ENCODE measurements around the gene SQOR.

The SQOR gene

DNA sequence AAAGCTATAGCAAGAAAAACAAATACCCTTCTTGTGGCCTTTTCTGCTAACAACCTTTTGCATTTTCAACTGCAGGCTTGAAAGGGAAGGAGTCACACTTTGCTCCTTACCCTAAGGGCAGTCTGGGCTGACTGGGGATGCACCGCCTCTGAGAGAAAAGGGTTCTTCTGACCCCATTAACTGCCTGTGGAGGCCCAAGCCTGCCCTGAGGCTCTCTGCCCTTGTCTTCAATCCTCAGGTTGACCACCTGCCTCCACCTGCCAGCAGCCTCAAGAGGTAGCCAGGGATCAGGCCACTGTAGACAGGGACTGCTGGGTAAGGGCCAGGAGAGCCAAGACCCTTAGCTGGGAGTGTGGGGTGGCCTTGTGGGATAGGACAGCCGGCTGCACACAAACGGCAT, 93.8 kb downstream of the SQOR start:
- Histone ChIP-seq H3K27ac (ENCODE audit: low read length) (no peak overlapping the region), H3K9ac (ENCODE audit: low read depth, low read length) (no peak overlapping the region), H3K4me3 (ENCODE audit: low read length) (no peak overlapping the region), H3K9me3 (ENCODE audit: insufficient read depth, low read depth, low read length) (no peaks in the 10 kb centered on the region), H3K4me1 (ENCODE audit: insufficient read depth, low read length) (0 out of 2 replicates have a peak, but pooled peaks cover 1% of the 10 kb centered on the region), H3K27me3 (ENCODE audit: insufficient read depth, low read length) (no peaks in the 10 kb centered on the region), H3K36me3 (ENCODE audit: insufficient read depth, low read depth, low read length) (no peaks in the 10 kb centered on the region)

DNA sequence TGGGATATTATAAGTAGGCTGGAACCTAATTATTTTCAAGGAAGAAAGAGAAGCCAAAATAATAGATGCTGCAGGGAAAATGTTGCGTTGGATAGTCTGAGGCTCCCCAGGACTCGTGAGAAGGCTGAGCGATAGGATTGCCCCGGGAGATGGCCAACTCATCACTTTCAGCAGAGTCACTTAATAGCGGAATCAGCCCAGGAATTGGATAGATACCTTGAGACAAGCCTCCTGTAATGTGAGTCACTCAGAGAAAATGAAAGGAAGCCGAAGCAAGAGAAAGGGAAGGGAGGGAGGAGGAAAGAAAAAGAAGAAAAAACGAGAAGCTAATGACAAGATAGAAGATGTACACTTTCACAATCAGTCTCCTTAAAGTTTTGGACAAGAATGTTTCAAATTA, 94.3 kb downstream of the SQOR start:
- H3K36me3 ChIP-seq (ENCODE audit: insufficient read depth, low read depth, low read length) = no peaks in the 10 kb centered on the region
- no peaks in the 10 kb centered on the region for H3K9me3 ChIP-seq (ENCODE audit: insufficient read depth, low read depth, low read length)
- no peak overlapping the region for H3K4me3 ChIP-seq (ENCODE audit: low read length)
- H3K4me1 ChIP-seq (ENCODE audit: insufficient read depth, low read length) = no peaks in the 10 kb centered on the region
- H3K27me3 ChIP-seq (ENCODE audit: insufficient read depth, low read length) = no peaks in the 10 kb centered on the region
- H3K27ac ChIP-seq (ENCODE audit: low read length) = no peak overlapping the region
- no peak overlapping the region for H3K9ac ChIP-seq (ENCODE audit: low read depth, low read length)

DNA sequence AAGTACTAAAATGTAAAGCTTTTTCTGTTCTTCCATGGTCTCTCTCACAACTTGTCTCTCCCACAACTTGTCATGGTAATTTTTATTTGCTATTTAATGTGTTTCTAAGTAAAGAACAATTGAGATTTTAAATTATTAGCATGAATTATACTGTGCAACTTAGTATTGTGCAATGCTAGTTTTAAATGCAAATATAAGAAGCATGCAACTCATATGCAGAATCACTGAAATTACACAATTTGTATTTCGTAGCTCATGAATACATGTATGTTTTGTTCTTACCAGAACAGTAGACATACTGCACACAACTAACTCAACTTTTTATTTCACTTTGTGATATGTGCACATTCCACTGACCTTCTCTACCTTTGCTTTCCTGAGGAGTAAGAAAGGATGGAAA, 96.5 kb downstream of the SQOR start:
- H3K27ac ChIP-seq (ENCODE audit: low read length) = no peak overlapping the region
- H3K4me3 ChIP-seq (ENCODE audit: low read length) = no peak overlapping the region
- H3K9ac ChIP-seq (ENCODE audit: low read depth, low read length) = no peak overlapping the region
- H3K9me3 ChIP-seq (ENCODE audit: insufficient read depth, low read depth, low read length) = no peaks in the 10 kb centered on the region
- H3K27me3 ChIP-seq (ENCODE audit: insufficient read depth, low read length) = no peaks in the 10 kb centered on the region
- H3K36me3 ChIP-seq (ENCODE audit: insufficient read depth, low read depth, low read length) = no peaks in the 10 kb centered on the region
- H3K4me1 ChIP-seq (ENCODE audit: insufficient read depth, low read length) = no peaks in the 10 kb centered on the region

DNA sequence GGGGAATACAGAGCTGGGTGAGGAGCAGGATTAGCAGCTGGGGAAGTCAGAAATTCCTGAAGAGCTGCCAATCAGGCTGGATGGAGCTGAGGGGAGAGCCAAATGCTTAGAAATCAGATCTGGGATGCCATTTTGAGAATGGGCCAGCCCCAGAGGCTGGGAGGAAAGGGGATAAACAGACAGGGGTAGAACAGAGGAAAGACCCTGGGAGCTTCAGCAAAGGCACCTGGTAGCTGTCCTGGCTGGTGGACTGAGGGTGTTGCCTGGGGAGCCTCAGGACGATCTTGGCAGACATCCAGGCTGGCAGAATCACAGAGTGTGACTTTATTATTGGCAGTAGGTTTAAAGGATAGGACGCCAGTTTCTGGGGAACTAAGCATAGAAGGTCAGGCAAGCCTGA, 97.8 kb downstream of the SQOR start:
- H3K27me3 ChIP-seq (ENCODE audit: insufficient read depth, low read length) = no peaks in the 10 kb centered on the region
- no peaks in the 10 kb centered on the region for H3K4me1 ChIP-seq (ENCODE audit: insufficient read depth, low read length)
- H3K36me3 ChIP-seq (ENCODE audit: insufficient read depth, low read depth, low read length) = no peaks in the 10 kb centered on the region
- H3K4me3 ChIP-seq (ENCODE audit: low read length) = no peak overlapping the region
- H3K9ac ChIP-seq (ENCODE audit: low read depth, low read length) = no peak overlapping the region
- H3K9me3 ChIP-seq (ENCODE audit: insufficient read depth, low read depth, low read length) = no peaks in the 10 kb centered on the region
- no peak overlapping the region for H3K27ac ChIP-seq (ENCODE audit: low read length)

DNA sequence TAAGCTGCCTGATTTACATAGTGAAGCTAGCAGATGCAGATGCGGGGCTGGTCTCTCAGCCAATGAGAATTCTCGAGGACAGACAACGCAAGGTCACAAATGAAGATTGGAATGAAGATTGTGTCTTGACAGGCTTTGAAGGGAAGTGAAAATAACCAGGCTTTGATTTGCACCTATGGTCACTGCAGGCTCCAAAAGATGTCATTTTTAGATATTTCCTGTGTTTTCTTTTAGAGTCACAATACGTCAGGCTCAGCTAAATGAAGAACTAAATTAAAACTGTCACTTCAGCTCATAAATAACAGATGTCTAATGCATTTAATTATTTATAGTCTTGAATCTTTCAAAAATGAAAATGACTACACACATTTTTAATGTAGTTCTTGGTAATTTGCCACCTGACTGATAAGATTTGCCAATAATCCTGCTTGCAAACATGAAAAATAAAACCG, 99.5 kb downstream of the SQOR start:
- H3K4me3 ChIP-seq (ENCODE audit: low read length) = no peak overlapping the region
- no peaks in the 10 kb centered on the region for H3K36me3 ChIP-seq (ENCODE audit: insufficient read depth, low read depth, low read length)
- H3K27ac ChIP-seq (ENCODE audit: low read length) = no peak overlapping the region
- H3K9me3 ChIP-seq (ENCODE audit: insufficient read depth, low read depth, low read length) = no peaks in the 10 kb centered on the region
- no peaks in the 10 kb centered on the region for H3K27me3 ChIP-seq (ENCODE audit: insufficient read depth, low read length)
- no peaks in the 10 kb centered on the region for H3K4me1 ChIP-seq (ENCODE audit: insufficient read depth, low read length)
- H3K9ac ChIP-seq (ENCODE audit: low read depth, low read length) = no peak overlapping the region

Measured in iPS-20b (cell line).